T-helper 2 cell treated with Interferon-gamma antibody and Interleukin-4, amounts not matched to agents 100 ng/mL and 5 ng/mL, for 36 hours (primary cell): ENCODE results near the gene PCNX3. TPM values are rescaled to one million over a fixed set of nuclear protein-coding genes. Genes with fewer than 3 reads are reported as not detected.

Source experiments
- intact Hi-C: fragments of 100-400 bp; cut with micrococcal nuclease; formaldehyde crosslinking; loops from one replicate; pipeline ENCODE4 v1.15.1; 2023
- total RNA-seq: library from RNA; stranded (reverse); gene quantifications from 2 replicates; pipeline ENCODE4 v1.2.3, GENCODE V29; 2022

PCNX3 gene
- 46.9 and 54.8 TPM in 2 replicates for total RNA-seq

- intact Hi-C loops: loop anchor here (1.0 to 10.0 kb wide), 10 partner anchors 23 to 867 kb away; partner anchors contain the start of genes BANF1, C11orf68, DPP3 and DRAP1
Measured at GRCh38 chr11:65615229-65615949, at the start of gene PCNX3. Gene PCNX3 (plus strand): TSS chr11:65615776. CDS start chr11:65616312, 536 bp downstream.

- intact Hi-C loops: no loop called here
Measured at GRCh38 chr11:65569164-65569972, 46.2 kb upstream of the PCNX3 start.

GRCh38 chr11:65569973-65570918 lies 45.3 kb upstream of the PCNX3 start, which contains the start of gene ZNRD2:
Gene ZNRD2 (plus strand): TSS chr11:65570477. CDS start chr11:65570492, 15 bp downstream.
- intact Hi-C loops: loop anchor here (1.0 to 5.0 kb wide), 7 partner anchors 17 to 289 kb away; partner anchors contain the start of genes CFL1, KAT5 and PCNX3

- intact Hi-C loops: loop anchor here (2.0 to 5.0 kb wide), 4 partner anchors 19 to 287 kb away; partner anchors contain the start of genes CFL1 and KAT5
Measured at GRCh38 chr11:65571420-65571819, 44.2 kb upstream of the PCNX3 start.

- intact Hi-C loops: loop anchor here (2.0 to 5.0 kb wide), 4 partner anchors 19 to 287 kb away; partner anchors contain the start of genes CFL1 and KAT5
Measured at GRCh38 chr11:65571940-65572339, 43.6 kb upstream of the PCNX3 start.

GRCh38 chr11:65572356-65573051 lies 43.1 kb upstream of the PCNX3 start, which contains the start of gene FAM89B:
Gene FAM89B (plus strand): TSS chr11:65572538. CDS start chr11:65572670, 132 bp downstream.
- intact Hi-C loops: loop anchor here (5.0 kb wide), 2 partner anchors 80 to 140 kb away; partner anchors contain the start of gene KAT5

- intact Hi-C loops: loop anchor here (1.0 to 5.0 kb wide), 4 partner anchors 15 to 139 kb away; partner anchors contain the start of genes KAT5 and PCNX3
Measured at GRCh38 chr11:65573391-65574079, 42.0 kb upstream of the PCNX3 start.

- intact Hi-C loops: loop anchor here (1.0 to 5.0 kb wide), 4 partner anchors 14 to 138 kb away; partner anchors contain the start of genes KAT5 and PCNX3
Measured at GRCh38 chr11:65574109-65574810, 41.3 kb upstream of the PCNX3 start.

GRCh38 chr11:65574811-65575567 lies 40.6 kb upstream of the PCNX3 start:
- intact Hi-C loops: loop anchor here (1.0 to 5.0 kb wide), 4 partner anchors 13 to 137 kb away; partner anchors contain the start of genes KAT5 and PCNX3

- intact Hi-C loops: no loop called here
Measured at GRCh38 chr11:65575568-65576231, 39.9 kb upstream of the PCNX3 start, which contains the start of gene EHBP1L1. Gene EHBP1L1 (plus strand): TSS chr11:65576053. CDS start chr11:65576303, 250 bp downstream.

- intact Hi-C loops: no loop called here
Measured at GRCh38 chr11:65576232-65576866, 39.2 kb upstream of the PCNX3 start.

GRCh38 chr11:65576867-65577755 lies 38.5 kb upstream of the PCNX3 start:
- intact Hi-C loops: no loop called here

- intact Hi-C loops: no loop called here
Measured at GRCh38 chr11:65577756-65578109, 37.8 kb upstream of the PCNX3 start.

GRCh38 chr11:65578134-65578533 lies 37.4 kb upstream of the PCNX3 start:
- intact Hi-C loops: no loop called here

GRCh38 chr11:65578667-65579066 lies 36.9 kb upstream of the PCNX3 start:
- intact Hi-C loops: no loop called here

- intact Hi-C loops: no loop called here
Measured at GRCh38 chr11:65579291-65579690, 36.3 kb upstream of the PCNX3 start.
